ENCODE measurements around the gene GIGYF2.

DNA sequence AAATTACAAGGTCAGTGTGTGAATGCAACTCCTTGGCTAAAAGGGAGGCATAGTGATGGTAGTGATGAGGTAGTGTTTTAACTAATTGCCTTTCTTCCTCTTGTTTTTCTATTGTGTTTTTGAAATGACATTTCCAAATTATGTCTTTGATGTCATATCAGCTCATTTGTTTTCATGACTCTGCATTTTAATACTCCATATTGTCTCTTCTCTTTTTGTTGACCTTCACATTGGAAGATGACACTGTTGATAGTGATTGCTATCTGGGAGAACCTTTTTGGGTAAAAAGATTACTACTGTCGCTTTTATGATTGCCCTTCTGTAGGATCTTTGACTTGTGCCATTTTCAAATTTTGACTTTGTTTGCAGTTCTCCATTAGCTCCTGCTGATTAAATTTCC, 3.0 kb downstream of the GIGYF2 start:
- TF ChIP-seq CTCF (IDR thresholded peaks at IDR 0.05; ENCODE audit: low read length) (no peak), EZH2 (optimal IDR thresholded peaks at IDR 0.05; ENCODE audit: low read depth, low read length) (no peak)
